GM12878 (cell line): ENCODE measurements around the gene FBXO15.

Source experiments
- ASH2L ChIP-seq: fragments of 300-600, 200-600 bp; sonication (generic); IDR thresholded peaks from 2 replicates; pipeline ENCODE4 v1.6.1; 2017; ENCODE audit warnings: low read depth, mild to moderate bottlenecking, borderline replicate concordance
- ATF3 ChIP-seq: IDR thresholded peaks from 2 replicates; pipeline ENCODE4 v1.6.1; 2011; ENCODE audit warnings: low read depth, mild to moderate bottlenecking, low read length, moderate library complexity, borderline replicate concordance; ENCODE audit errors: extremely low read depth
- CTCF ChIP-seq, 3 experiments: IDR thresholded peaks in 2 of 3; conservative IDR thresholded peaks in 1 of 3; 2 replicates each; pipeline ENCODE4 v1.5.1; 2011; ENCODE audit warnings: low read depth in 3 of 3, low read length in 3 of 3, mild to moderate bottlenecking in 3 of 3, control low read depth in 2 of 3, moderate library complexity in 2 of 3, inconsistent platforms in 1 of 3, mixed read lengths in 1 of 3; ENCODE audit not compliant: control insufficient read depth in 2 of 3, insufficient read depth in 1 of 3; ENCODE audit errors: extremely low read depth in 1 of 3
- EP300 ChIP-seq, 2 experiments: fragments of 150-350 bp in 1 of 2; IDR thresholded peaks; 2 replicates each; pipeline ENCODE4 v1.6.1; 2011 to 2012; ENCODE audit warnings: low read depth in 2 of 2, low read length in 2 of 2, borderline replicate concordance in 1 of 2, improper control_type of control experiment in 1 of 2, inconsistent platforms in 1 of 2; ENCODE audit not compliant: control insufficient read depth in 1 of 2
- EZH2 ChIP-seq: IDR thresholded peaks from 2 replicates; pipeline ENCODE4 v1.6.1; 2012; ENCODE audit warnings: low read depth, mild to moderate bottlenecking, control low read depth, inconsistent platforms, low read length, borderline replicate concordance; ENCODE audit not compliant: control insufficient read depth
- HDGF ChIP-seq: fragments of 450-650 bp; IDR thresholded peaks from 2 replicates; pipeline ENCODE4 v1.6.1; 2016; ENCODE audit warnings: antibody characterized with exemption
- KDM1A ChIP-seq: fragments of 200-600 bp; sonication (generic); IDR thresholded peaks from 2 replicates; pipeline ENCODE4 v1.6.1; 2016; ENCODE audit warnings: borderline replicate concordance
- MXI1 ChIP-seq: fragments of 150-350 bp; IDR thresholded peaks from 2 replicates; pipeline ENCODE4 v1.6.1; 2011; ENCODE audit warnings: low read depth, mild to moderate bottlenecking, inconsistent platforms, low read length, improper control_type of control experiment
- PAX5 ChIP-seq: IDR thresholded peaks from 2 replicates; pipeline ENCODE4 v1.6.1; 2011; ENCODE audit warnings: low read depth, low read length, borderline replicate concordance
- POLR2A ChIP-seq: IDR thresholded peaks from 2 replicates; pipeline ENCODE4 v1.6.1; 2011; ENCODE audit warnings: low read depth, mild to moderate bottlenecking, low read length
- POLR2AphosphoS5 ChIP-seq: IDR thresholded peaks from 2 replicates; pipeline ENCODE4 v1.6.1; 2011; ENCODE audit warnings: mild to moderate bottlenecking, low read length, inconsistent platforms
- RBBP5 ChIP-seq: fragments of 200-600 bp; sonication (generic); conservative IDR thresholded peaks from 2 replicates; pipeline ENCODE4 v1.6.1; 2016
- TCF12 ChIP-seq: IDR thresholded peaks from 2 replicates; pipeline ENCODE4 v1.6.1; 2011; ENCODE audit warnings: low read depth, mild to moderate bottlenecking, low read length

- TF ChIP-seq POLR2AphosphoS5, result no peak
- no peak for TF ChIP-seq ATF3
- no peak for TF ChIP-seq KDM1A
- no peak for TF ChIP-seq RBBP5
- no peak for TF ChIP-seq ASH2L
- TF ChIP-seq MXI1, result no peak
- TF ChIP-seq TCF12, result no peak
- TF ChIP-seq CTCF (IDR thresholded peaks at IDR 0.05 in 2 of 3, conservative IDR thresholded peaks at IDR 0.05 in 1 of 3; ENCODE audit: control insufficient read depth in 2 of 3, extremely low read depth in 1 of 3, insufficient read depth in 1 of 3, low read depth in 3 of 3, low read length in 3 of 3), result no peak
- no peak for TF ChIP-seq HDGF
- no peak for TF ChIP-seq POLR2A
- TF ChIP-seq EP300 (IDR thresholded peaks at IDR 0.05; ENCODE audit: borderline replicate concordance in 1 of 2, control insufficient read depth in 1 of 2, low read depth in 2 of 2, low read length in 2 of 2), result no peak
- no peak for TF ChIP-seq PAX5
- TF ChIP-seq EZH2, result no peak
These were observed 49.8 kb downstream of the FBXO15 start for GRCh38 chr18:74097803-74098202.
